ENCODE measurements around the gene NCAPD3.

Gene NCAPD3

GRCh38 chr11:134235399-134235798 is 11.6 kb upstream of the NCAPD3 start:
- Histone ChIP-seq H3K4me1 (peaks cover 31% of the 10 kb centered on the region), H3K27me3 (ENCODE audit: control insufficient read depth, insufficient read depth, low read length) (no peaks in the 10 kb centered on the region), H3K36me3 (ENCODE audit: control insufficient read depth, insufficient read depth, low read length) (no peaks in the 10 kb centered on the region), H3K27ac (peak overlapping the region; percentile 49), H3K4me3 (ENCODE audit: low read depth, low read length) (no peak overlapping the region), H3K9me3 (ENCODE audit: control insufficient read depth, low read length) (no peaks in the 10 kb centered on the region), H3K9ac (no peak overlapping the region), H3K4me2 (ENCODE audit: low read length) (peak overlapping the region; percentile 17), H3K79me2 (no peaks in the 10 kb centered on the region), H2AFZ (no peak overlapping the region)
- TF ChIP-seq CTCF (IDR thresholded peaks at IDR 0.05): no peak

GRCh38 chr11:134233729-134234179 is 10.0 kb upstream of the NCAPD3 start:
- no peak overlapping the region for H3K4me3 ChIP-seq (ENCODE audit: low read depth, low read length)
- no peak for TF ChIP-seq CTCF (IDR thresholded peaks at IDR 0.05)
- no peaks in the 10 kb centered on the region for H3K9me3 ChIP-seq (ENCODE audit: control insufficient read depth, low read length)
- H3K9ac ChIP-seq: no peak overlapping the region
- H3K4me1 ChIP-seq: peaks cover 31% of the 10 kb centered on the region
- no peaks in the 10 kb centered on the region for H3K27me3 ChIP-seq (ENCODE audit: control insufficient read depth, insufficient read depth, low read length)
- H2AFZ ChIP-seq: no peak overlapping the region
- H3K27ac ChIP-seq: no peak overlapping the region
- H3K79me2 ChIP-seq: peaks cover 5% of the 10 kb centered on the region
- H3K4me2 ChIP-seq (ENCODE audit: low read length): no peak overlapping the region
- no peaks in the 10 kb centered on the region for H3K36me3 ChIP-seq (ENCODE audit: control insufficient read depth, insufficient read depth, low read length)

GRCh38 chr11:134231958-134232659 is 8.3 kb upstream of the NCAPD3 start:
- peak overlapping the region; percentile 75 for H3K27ac ChIP-seq
- no peak overlapping the region for H3K9ac ChIP-seq
- H2AFZ ChIP-seq: no peak overlapping the region
- H3K4me1 ChIP-seq: peaks cover 22% of the 10 kb centered on the region
- H3K4me3 ChIP-seq (ENCODE audit: low read depth, low read length): no peak overlapping the region
- no peaks in the 10 kb centered on the region for H3K36me3 ChIP-seq (ENCODE audit: control insufficient read depth, insufficient read depth, low read length)
- H3K79me2 ChIP-seq: peaks cover 15% of the 10 kb centered on the region
- no peaks in the 10 kb centered on the region for H3K27me3 ChIP-seq (ENCODE audit: control insufficient read depth, insufficient read depth, low read length)
- TF ChIP-seq CTCF (IDR thresholded peaks at IDR 0.05): no peak
- no peaks in the 10 kb centered on the region for H3K9me3 ChIP-seq (ENCODE audit: control insufficient read depth, low read length)
- no peak overlapping the region for H3K4me2 ChIP-seq (ENCODE audit: low read length)

GRCh38 chr11:134230339-134230738 is 6.6 kb upstream of the NCAPD3 start:
- Histone ChIP-seq H2AFZ (no peak overlapping the region), H3K9me3 (ENCODE audit: control insufficient read depth, low read length) (no peaks in the 10 kb centered on the region), H3K9ac (no peak overlapping the region), H3K4me3 (ENCODE audit: low read depth, low read length) (no peak overlapping the region), H3K27ac (no peak overlapping the region), H3K79me2 (peaks cover 30% of the 10 kb centered on the region), H3K27me3 (ENCODE audit: control insufficient read depth, insufficient read depth, low read length) (no peaks in the 10 kb centered on the region), H3K4me1 (peaks cover 21% of the 10 kb centered on the region), H3K36me3 (ENCODE audit: control insufficient read depth, insufficient read depth, low read length) (no peaks in the 10 kb centered on the region), H3K4me2 (ENCODE audit: low read length) (no peak overlapping the region)
- TF ChIP-seq CTCF (IDR thresholded peaks at IDR 0.05): no peak
